ENCODE measurements around the gene RPL15.

The RPL15 gene

GRCh38 chr3:23960649-23961048, 43.7 kb downstream of the RPL15 start:
- DNase-seq, result no peak

- DNase-seq, result no peak
These were observed 44.1 kb downstream of the RPL15 start for GRCh38 chr3:23961066-23961465.

GRCh38 chr3:23961913-23962312, 45.0 kb downstream of the RPL15 start:
- no peak for DNase-seq

GRCh38 chr3:23964537-23965235, 47.8 kb downstream of the RPL15 start:
- DNase-seq, result no peak

GRCh38 chr3:23966328-23966727, 49.4 kb downstream of the RPL15 start:
- no peak for DNase-seq

GRCh38 chr3:23968463-23969184, 51.7 kb downstream of the RPL15 start:
- no peak for DNase-seq

GRCh38 chr3:23969393-23969792, 52.5 kb downstream of the RPL15 start:
- no peak for DNase-seq

Data from amygdala (tissue), 56 donors.